SJCRH30 (cell line): ENCODE results near the gene SPTA1. TPM values are rescaled to one million over a fixed set of nuclear protein-coding genes. Genes with fewer than 3 reads are reported as not detected.
"Not testable (repeated sequence)": the region's sequence is repeated elsewhere in the genome, so short reads cannot be mapped to it uniquely, and the experiment has no call there.

Experiments used
- DNase-seq, 2 experiments: peaks; one replicate each; pipeline ENCODE4 v3.0.0-alpha.2; 2015 to 2020
- H3K27ac ChIP-seq: fragments of 250-450 bp; sonication (Bioruptor Pico); 2 replicates; pipeline ENCODE4 v1.5.1; 2020; ENCODE audit warnings: mild to moderate bottlenecking, moderate library complexity
- H3K27me3 ChIP-seq: fragments of 250-450 bp; sonication (Bioruptor Pico); 2 replicates; pipeline ENCODE4 v1.5.1; 2020; ENCODE audit warnings: mild to moderate bottlenecking, moderate library complexity
- H3K36me3 ChIP-seq: fragments of 250-450 bp; sonication (Bioruptor Pico); 2 replicates; pipeline ENCODE4 v1.5.1; 2020; ENCODE audit warnings: mild to moderate bottlenecking, moderate library complexity
- H3K4me1 ChIP-seq: fragments of 250-450 bp; sonication (Bioruptor Pico); 2 replicates; pipeline ENCODE4 v1.5.1; 2020; ENCODE audit warnings: mild to moderate bottlenecking, moderate library complexity
- H3K4me3 ChIP-seq: fragments of 250-450 bp; sonication (Bioruptor Pico); 2 replicates; pipeline ENCODE4 v1.5.1; 2020; ENCODE audit warnings: mild to moderate bottlenecking, moderate library complexity
- H3K9me3 ChIP-seq: fragments of 250-450 bp; sonication (Bioruptor Pico); replicated peaks from 2 replicates; pipeline ENCODE4 v1.5.1; 2020; ENCODE audit warnings: mild to moderate bottlenecking, moderate library complexity
- total RNA-seq: library from RNA; depleted of rRNA; stranded (reverse); fragments of >200 nt; shearing (Covaris generic); gene quantifications from 2 replicates; pipeline ENCODE4 v1.2.3, GENCODE V29; 2014

SPTA1 gene
- total RNA-seq, 1 experiment from 2014 or later: not detected

- Histone ChIP-seq H3K36me3 (no peaks in the 10 kb centered on the region), H3K4me1 (no peaks in the 10 kb centered on the region), H3K9me3 (no peaks in the 10 kb centered on the region), H3K27ac (no peak overlapping the region), H3K27me3 (no peaks in the 10 kb centered on the region), H3K4me3 (no peak overlapping the region)
- no peak for DNase-seq
Observed at GRCh38 chr1:158694596-158694995, 8.1 kb upstream of the SPTA1 start.

GRCh38 chr1:158692356-158692755, 5.8 kb upstream of the SPTA1 start:
- Histone ChIP-seq H3K27me3 (no peaks in the 10 kb centered on the region), H3K9me3 (no peaks in the 10 kb centered on the region), H3K4me3 (no peak overlapping the region), H3K36me3 (no peaks in the 10 kb centered on the region), H3K4me1 (no peaks in the 10 kb centered on the region), H3K27ac (no peak overlapping the region)
- no peak for DNase-seq

- no peak for DNase-seq
- Histone ChIP-seq H3K4me3 (no peak overlapping the region), H3K36me3 (no peaks in the 10 kb centered on the region), H3K27ac (no peak overlapping the region), H3K4me1 (no peaks in the 10 kb centered on the region), H3K9me3 (no peaks in the 10 kb centered on the region), H3K27me3 (no peaks in the 10 kb centered on the region)
Observed at GRCh38 chr1:158691907-158692306, 5.4 kb upstream of the SPTA1 start.

- DNase-seq, H3K4me1 ChIP-seq, H3K27ac ChIP-seq, H3K9me3 ChIP-seq, H3K36me3 ChIP-seq, H3K27me3 ChIP-seq, H3K4me3 ChIP-seq: not testable (repeated sequence)
Observed at GRCh38 chr1:158691149-158691548, 4.6 kb upstream of the SPTA1 start.

GRCh38 chr1:158689875-158690274, 3.4 kb upstream of the SPTA1 start:
- Histone ChIP-seq H3K9me3 (no peaks in the 10 kb centered on the region), H3K27ac (no peak overlapping the region), H3K4me3 (no peak overlapping the region), H3K4me1 (no peaks in the 10 kb centered on the region), H3K36me3 (no peaks in the 10 kb centered on the region), H3K27me3 (no peaks in the 10 kb centered on the region)
- no peak for DNase-seq

- no peaks in the 10 kb centered on the region for H3K9me3 ChIP-seq
- no peaks in the 10 kb centered on the region for H3K27me3 ChIP-seq
- H3K4me3 ChIP-seq: no peak overlapping the region
- no peak for DNase-seq
- no peak overlapping the region for H3K27ac ChIP-seq
- no peaks in the 10 kb centered on the region for H3K4me1 ChIP-seq
- no peaks in the 10 kb centered on the region for H3K36me3 ChIP-seq
Observed at GRCh38 chr1:158689110-158689509, 2.6 kb upstream of the SPTA1 start.

- not testable (repeated sequence) for H3K4me1 ChIP-seq, H3K36me3 ChIP-seq, H3K27me3 ChIP-seq, H3K27ac ChIP-seq, H3K9me3 ChIP-seq, DNase-seq, H3K4me3 ChIP-seq
Observed at GRCh38 chr1:158688343-158688742, 1.8 kb upstream of the SPTA1 start.

GRCh38 chr1:158687037-158687436, 522 bp upstream of the SPTA1 start:
- Histone ChIP-seq H3K36me3 (no peaks in the 10 kb centered on the region), H3K27me3 (0 out of 2 replicates have a peak, but pooled peaks cover 6% of the 10 kb centered on the region), H3K4me1 (no peaks in the 10 kb centered on the region), H3K27ac (no peak overlapping the region), H3K9me3 (no peaks in the 10 kb centered on the region), H3K4me3 (no peak overlapping the region)
- no peak for DNase-seq

- Histone ChIP-seq H3K4me3 (no peak overlapping the region), H3K27me3 (0 out of 2 replicates have a peak, but pooled peaks cover 7% of the 10 kb centered on the region), H3K9me3 (no peaks in the 10 kb centered on the region), H3K27ac (no peak overlapping the region), H3K4me1 (no peaks in the 10 kb centered on the region), H3K36me3 (no peaks in the 10 kb centered on the region)
- no peak for DNase-seq
Observed at GRCh38 chr1:158685085-158685484, 1.4 kb downstream of the SPTA1 start.

- H3K36me3 ChIP-seq: no peaks in the 10 kb centered on the region
- H3K9me3 ChIP-seq: no peaks in the 10 kb centered on the region
- DNase-seq: no peak
- H3K27me3 ChIP-seq: 0 out of 2 replicates have a peak, but pooled peaks cover 7% of the 10 kb centered on the region
- H3K4me1 ChIP-seq: no peaks in the 10 kb centered on the region
- no peak overlapping the region for H3K4me3 ChIP-seq
- H3K27ac ChIP-seq: no peak overlapping the region
Observed at GRCh38 chr1:158681606-158682005, 4.9 kb downstream of the SPTA1 start.

GRCh38 chr1:158679289-158679688, 7.2 kb downstream of the SPTA1 start:
- Histone ChIP-seq H3K9me3 (no peaks in the 10 kb centered on the region), H3K4me3 (no peak overlapping the region), H3K4me1 (no peaks in the 10 kb centered on the region), H3K27me3 (0 out of 2 replicates have a peak, but pooled peaks cover 7% of the 10 kb centered on the region), H3K27ac (no peak overlapping the region), H3K36me3 (no peaks in the 10 kb centered on the region)
- no peak for DNase-seq

GRCh38 chr1:158675563-158676323, 10.8 kb downstream of the SPTA1 start:
- Histone ChIP-seq H3K4me1 (no peaks in the 10 kb centered on the region), H3K4me3 (no peak overlapping the region), H3K9me3 (no peaks in the 10 kb centered on the region), H3K27me3 (no peaks in the 10 kb centered on the region), H3K36me3 (no peaks in the 10 kb centered on the region), H3K27ac (no peak overlapping the region)
- DNase-seq: no peak

GRCh38 chr1:158674302-158674701, 12.2 kb downstream of the SPTA1 start:
- Histone ChIP-seq H3K4me1 (no peaks in the 10 kb centered on the region), H3K27ac (no peak overlapping the region), H3K9me3 (no peaks in the 10 kb centered on the region), H3K4me3 (no peak overlapping the region), H3K27me3 (no peaks in the 10 kb centered on the region), H3K36me3 (no peaks in the 10 kb centered on the region)
- DNase-seq: no peak

- peaks cover 4% of the 10 kb centered on the region; the same call in 1 of the 2 replicates for H3K27me3 ChIP-seq
- no peaks in the 10 kb centered on the region for H3K9me3 ChIP-seq
- no peak for DNase-seq
- no peak overlapping the region for H3K27ac ChIP-seq
- H3K36me3 ChIP-seq: no peaks in the 10 kb centered on the region
- H3K4me1 ChIP-seq: no peaks in the 10 kb centered on the region
- H3K4me3 ChIP-seq: no peak overlapping the region
Observed at GRCh38 chr1:158666037-158666436, 20.5 kb downstream of the SPTA1 start.

GRCh38 chr1:158654571-158654970, 31.9 kb downstream of the SPTA1 start:
- peak in 1 of 2 experiments; percentile 1 for DNase-seq
- Histone ChIP-seq H3K27me3 (no peaks in the 10 kb centered on the region), H3K9me3 (no peaks in the 10 kb centered on the region), H3K27ac (no peak overlapping the region), H3K36me3 (no peaks in the 10 kb centered on the region), H3K4me1 (no peaks in the 10 kb centered on the region), H3K4me3 (no peak overlapping the region)

- no peaks in the 10 kb centered on the region for H3K9me3 ChIP-seq
- H3K36me3 ChIP-seq: no peaks in the 10 kb centered on the region
- H3K4me1 ChIP-seq: no peaks in the 10 kb centered on the region
- no peak overlapping the region for H3K27ac ChIP-seq
- H3K27me3 ChIP-seq: no peaks in the 10 kb centered on the region
- no peak overlapping the region for H3K4me3 ChIP-seq
- DNase-seq: no peak
Observed at GRCh38 chr1:158654086-158654485, 32.4 kb downstream of the SPTA1 start.
